A549 (cell line): ENCODE results near the gene GPR149.

Source experiments
- ESRRA ChIP-seq: fragments of 150-350 bp; IDR thresholded peaks from 2 replicates; pipeline ENCODE4 v1.6.1; 2014; ENCODE audit warnings: mild to moderate bottlenecking, low read length, borderline replicate concordance
- HOXA7 ChIP-seq: fragments of 250-450 bp; sonication (Bioruptor Pico); IDR thresholded peaks from 2 replicates; pipeline ENCODE4 v1.5.0; 2020; ENCODE audit warnings: mild to moderate bottlenecking, moderate library complexity
- NFE2L2 ChIP-seq: fragments of 150-350 bp; conservative IDR thresholded peaks from 2 replicates; pipeline ENCODE4 v1.6.1; 2014; ENCODE audit warnings: low read length
- PBX3 ChIP-seq: IDR thresholded peaks from 2 replicates; pipeline ENCODE4 v1.6.1; 2012
- POLR2A ChIP-seq: IDR thresholded peaks from 2 replicates; pipeline ENCODE4 v1.6.1; 2012; ENCODE audit warnings: mild to moderate bottlenecking, low read length
- REST ChIP-seq: fragments of 200-600 bp; sonication (generic); IDR thresholded peaks from 2 replicates; pipeline ENCODE4 v1.6.1; 2016; ENCODE audit warnings: antibody characterized with exemption, mild to moderate bottlenecking, moderate library complexity
- RFX5 ChIP-seq: fragments of 450-650 bp; IDR thresholded peaks from 2 replicates; pipeline ENCODE4 v1.7.1; 2014; ENCODE audit warnings: antibody characterized with exemption, mild to moderate bottlenecking, moderate library complexity
- USF2 ChIP-seq: fragments of 450-650 bp; IDR thresholded peaks from 2 replicates; pipeline ENCODE4 v1.6.1; 2014; ENCODE audit warnings: antibody characterized with exemption
- TF ChIP-seq, protein P1 (sequence below): fragments of >200 bp; sonication (Bioruptor Twin); formaldehyde crosslinking; IDR thresholded peaks from 3 replicates; pipeline ENCODE4 v1.5.1; 2016
- TF ChIP-seq, protein P2 (sequence below): IDR thresholded peaks from 2 replicates; pipeline ENCODE4 v1.6.1; 2012

GRCh38 chr3:154294016-154294415, 136.0 kb downstream of the GPR149 start:
- TF ChIP-seq, protein P1, sequence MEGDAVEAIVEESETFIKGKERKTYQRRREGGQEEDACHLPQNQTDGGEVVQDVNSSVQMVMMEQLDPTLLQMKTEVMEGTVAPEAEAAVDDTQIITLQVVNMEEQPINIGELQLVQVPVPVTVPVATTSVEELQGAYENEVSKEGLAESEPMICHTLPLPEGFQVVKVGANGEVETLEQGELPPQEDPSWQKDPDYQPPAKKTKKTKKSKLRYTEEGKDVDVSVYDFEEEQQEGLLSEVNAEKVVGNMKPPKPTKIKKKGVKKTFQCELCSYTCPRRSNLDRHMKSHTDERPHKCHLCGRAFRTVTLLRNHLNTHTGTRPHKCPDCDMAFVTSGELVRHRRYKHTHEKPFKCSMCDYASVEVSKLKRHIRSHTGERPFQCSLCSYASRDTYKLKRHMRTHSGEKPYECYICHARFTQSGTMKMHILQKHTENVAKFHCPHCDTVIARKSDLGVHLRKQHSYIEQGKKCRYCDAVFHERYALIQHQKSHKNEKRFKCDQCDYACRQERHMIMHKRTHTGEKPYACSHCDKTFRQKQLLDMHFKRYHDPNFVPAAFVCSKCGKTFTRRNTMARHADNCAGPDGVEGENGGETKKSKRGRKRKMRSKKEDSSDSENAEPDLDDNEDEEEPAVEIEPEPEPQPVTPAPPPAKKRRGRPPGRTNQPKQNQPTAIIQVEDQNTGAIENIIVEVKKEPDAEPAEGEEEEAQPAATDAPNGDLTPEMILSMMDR = no peak
- TF ChIP-seq PBX3 (no peak), HOXA7 (CRISPR knock-in tag) (no peak), POLR2A (no peak), RFX5 (no peak), USF2 (no peak), NFE2L2 (no peak), REST (no peak), ESRRA (no peak)
- TF ChIP-seq, protein P2, sequence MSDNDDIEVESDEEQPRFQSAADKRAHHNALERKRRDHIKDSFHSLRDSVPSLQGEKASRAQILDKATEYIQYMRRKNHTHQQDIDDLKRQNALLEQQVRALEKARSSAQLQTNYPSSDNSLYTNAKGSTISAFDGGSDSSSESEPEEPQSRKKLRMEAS = no peak
